PFSK-1 (cell line): ENCODE measurements around the gene CMTM1.

Experiments
- POLR2AphosphoS5 ChIP-seq: IDR thresholded peaks from 2 replicates; pipeline ENCODE4 v1.6.1; 2012; ENCODE audit warnings: low read depth, mild to moderate bottlenecking, control low read depth, low read length, moderate library complexity
- SIN3A ChIP-seq: IDR thresholded peaks from 2 replicates; pipeline ENCODE4 v1.6.1; 2012; ENCODE audit warnings: mild to moderate bottlenecking, low read length, moderate library complexity, borderline replicate concordance; ENCODE audit not compliant: insufficient read depth
- TAF1 ChIP-seq: IDR thresholded peaks from 2 replicates; pipeline ENCODE4 v1.6.1; 2012; ENCODE audit warnings: low read length, control low read depth, borderline replicate concordance; ENCODE audit not compliant: insufficient read depth

DNA sequence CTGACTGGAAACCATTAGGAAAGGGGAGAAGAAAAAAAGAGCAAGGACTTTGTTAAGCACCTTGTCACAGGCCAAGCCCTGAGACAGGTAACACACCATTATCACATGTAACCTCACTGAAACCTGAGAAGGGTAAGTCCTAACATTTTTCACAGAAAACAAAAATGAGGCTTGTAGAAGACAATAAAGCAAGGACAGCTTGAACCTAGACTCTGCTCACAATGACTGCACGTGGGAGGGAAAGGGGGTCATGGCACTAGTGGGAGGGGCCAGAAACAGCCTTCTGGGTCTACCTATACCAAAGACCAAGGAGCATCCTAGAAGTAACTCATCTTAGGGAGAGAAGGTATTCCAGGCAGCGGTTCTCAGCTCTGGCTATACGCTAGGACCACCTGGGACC, 23.8 kb upstream of the CMTM1 start:
- no peak for TF ChIP-seq SIN3A
- TF ChIP-seq POLR2AphosphoS5, result no peak
- no peak for TF ChIP-seq TAF1
